RWPE2 (cell line): Measurements from ENCODE around the gene KIFC1.

Experiments used
- ATAC-seq: fragments of 200-7000 bp; cut with Tn5 transposase; 3 replicates; pipeline ENCODE4 v1.9.1; 2021; ENCODE audit warnings: low read depth
- DNase-seq: peaks from one replicate; pipeline ENCODE4 v3.0.0-alpha.2; 2020; ENCODE audit warnings: low spot score
- H3K27ac ChIP-seq: fragments of 450-650 bp; 2 replicates; pipeline ENCODE4 v1.5.1; 2017; ENCODE audit warnings: mild to moderate bottlenecking; ENCODE audit not compliant: poor library complexity, severe bottlenecking
- H3K27me3 ChIP-seq: fragments of 250-450 bp; sonication (Bioruptor Pico); 2 replicates; pipeline ENCODE4 v1.5.1; 2021; ENCODE audit warnings: mild to moderate bottlenecking, moderate library complexity; ENCODE audit not compliant: insufficient read depth, poor library complexity, severe bottlenecking
- H3K36me3 ChIP-seq: fragments of 250-450 bp; sonication (Bioruptor Pico); 2 replicates; pipeline ENCODE4 v1.5.1; 2020; ENCODE audit warnings: low read depth, mild to moderate bottlenecking, moderate library complexity
- H3K4me1 ChIP-seq: fragments of 250-450 bp; sonication (Bioruptor Pico); 2 replicates; pipeline ENCODE4 v1.5.1; 2021; ENCODE audit warnings: mild to moderate bottlenecking, moderate library complexity; ENCODE audit not compliant: insufficient read depth, poor library complexity, severe bottlenecking
- H3K4me3 ChIP-seq: fragments of 250-450 bp; sonication (Bioruptor Pico); 2 replicates; pipeline ENCODE4 v1.5.1; 2021; ENCODE audit warnings: mild to moderate bottlenecking, moderate library complexity; ENCODE audit not compliant: severe bottlenecking
- H3K9me3 ChIP-seq: fragments of 250-450 bp; sonication (Bioruptor Pico); 2 replicates; pipeline ENCODE4 v1.5.1; 2021; ENCODE audit warnings: mild to moderate bottlenecking, moderate library complexity; ENCODE audit not compliant: severe bottlenecking
- CTCF ChIP-seq: fragments of 450-650 bp; IDR thresholded peaks from one replicate; pipeline ENCODE4 v1.5.1; 2017; ENCODE audit warnings: mild to moderate bottlenecking, moderate library complexity; ENCODE audit not compliant: poor library complexity, severe bottlenecking

KIFC1 gene

GRCh38 chr6:33384581-33385020 is 7.0 kb upstream of the KIFC1 start:
- Histone ChIP-seq H3K27me3 (no peaks in the 10 kb centered on the region), H3K27ac (no peak overlapping the region), H3K4me3 (no peak overlapping the region), H3K9me3 (no peaks in the 10 kb centered on the region), H3K4me1 (no peaks in the 10 kb centered on the region), H3K36me3 (no peaks in the 10 kb centered on the region)
- DNase-seq: no peak
- peak; percentile 70 for TF ChIP-seq CTCF
- ATAC-seq: peak; percentile 78

- DNase-seq: no peak
- H3K36me3 ChIP-seq: peaks cover 10% of the 10 kb centered on the region
- TF ChIP-seq CTCF: no peak
- peaks cover 13% of the 10 kb centered on the region for H3K4me1 ChIP-seq
- H3K27me3 ChIP-seq: no peaks in the 10 kb centered on the region
- no peak overlapping the region for H3K4me3 ChIP-seq
- ATAC-seq: no peak
- no peaks in the 10 kb centered on the region for H3K9me3 ChIP-seq
- H3K27ac ChIP-seq: no peak overlapping the region
Observed at GRCh38 chr6:33390173-33390572, 1.4 kb upstream of the KIFC1 start.

GRCh38 chr6:33390767-33391277 is 801 bp upstream of the KIFC1 start:
- Histone ChIP-seq H3K9me3 (no peaks in the 10 kb centered on the region), H3K27me3 (no peaks in the 10 kb centered on the region), H3K4me3 (no peak overlapping the region), H3K4me1 (peaks cover 13% of the 10 kb centered on the region), H3K27ac (peak overlapping the region; percentile 67), H3K36me3 (peaks cover 17% of the 10 kb centered on the region)
- no peak for TF ChIP-seq CTCF
- ATAC-seq (no peak), DNase-seq (no peak)

GRCh38 chr6:33391922-33392594 is 435 bp downstream of the KIFC1 start:
- Histone ChIP-seq H3K36me3 (peaks cover 19% of the 10 kb centered on the region), H3K27me3 (no peaks in the 10 kb centered on the region), H3K9me3 (no peaks in the 10 kb centered on the region), H3K4me1 (peaks cover 13% of the 10 kb centered on the region), H3K27ac (peak overlapping the region; percentile 67), H3K4me3 (peak overlapping the region; percentile 64)
- ATAC-seq (peak; percentile 16), DNase-seq (no peak)
- TF ChIP-seq CTCF: no peak

GRCh38 chr6:33392595-33392948 is 949 bp downstream of the KIFC1 start:
- H3K4me1 ChIP-seq: peaks cover 13% of the 10 kb centered on the region
- peaks cover 23% of the 10 kb centered on the region for H3K36me3 ChIP-seq
- no peaks in the 10 kb centered on the region for H3K9me3 ChIP-seq
- H3K27me3 ChIP-seq: no peaks in the 10 kb centered on the region
- peak overlapping the region; percentile 67 for H3K27ac ChIP-seq
- DNase-seq (no peak), ATAC-seq (no peak)
- no peak for TF ChIP-seq CTCF
- peak overlapping the region; percentile 64 for H3K4me3 ChIP-seq
